OCI-LY1 (cell line): ENCODE measurements around the gene PYCARD.

ENCODE experiments used
- H2AFZ ChIP-seq: fragments of 200-600 bp; sonication (generic), shearing (Covaris generic); 2 replicates; pipeline ENCODE4 v1.6.0; 2014; ENCODE audit warnings: antibody characterized with exemption, mild to moderate bottlenecking, low read length
- H3F3A ChIP-seq: fragments of 200-600 bp; sonication (generic), shearing (Covaris generic); 2 replicates; pipeline ENCODE4 v1.6.0; 2014; ENCODE audit warnings: mild to moderate bottlenecking, antibody characterized with exemption, low read length, moderate library complexity; ENCODE audit not compliant: insufficient read depth
- H3K27ac ChIP-seq: fragments of 200-600 bp; sonication (generic); 2 replicates; pipeline ENCODE4 v1.5.1; 2014; ENCODE audit warnings: low read length, mixed run types, mild to moderate bottlenecking, low read depth; ENCODE audit not compliant: poor library complexity, severe bottlenecking
- H3K27me3 ChIP-seq: fragments of 200-600 bp; sonication (generic); 2 replicates; pipeline ENCODE4 v1.6.0; 2014; ENCODE audit warnings: antibody characterized with exemption, mild to moderate bottlenecking, low read length, moderate library complexity; ENCODE audit not compliant: insufficient read depth
- H3K36me3 ChIP-seq: fragments of 200-600 bp; sonication (generic); 2 replicates; pipeline ENCODE4 v1.6.1; 2014; ENCODE audit warnings: mild to moderate bottlenecking, antibody characterized with exemption, low read length, moderate library complexity, mixed read lengths; ENCODE audit not compliant: insufficient read depth
- H3K4me1 ChIP-seq: fragments of 200-600 bp; sonication (generic); 2 replicates; pipeline ENCODE4 v1.5.1; 2014; ENCODE audit warnings: mild to moderate bottlenecking, low read length, moderate library complexity; ENCODE audit not compliant: insufficient read depth, severe bottlenecking
- H3K4me2 ChIP-seq: fragments of 200-600 bp; sonication (generic), shearing (Covaris generic); 2 replicates; pipeline ENCODE4 v1.6.1; 2014; ENCODE audit warnings: low read length
- H3K4me3 ChIP-seq: fragments of 200-600 bp; sonication (generic); 2 replicates; pipeline ENCODE4 v1.5.1; 2014; ENCODE audit warnings: low read length, low read depth, mild to moderate bottlenecking, mixed read lengths; ENCODE audit not compliant: poor library complexity, severe bottlenecking
- H3K79me2 ChIP-seq: fragments of 200-600 bp; shearing (Covaris generic); 2 replicates; pipeline ENCODE4 v1.6.1; 2016; ENCODE audit warnings: mixed run types, low read length, mixed read lengths; ENCODE audit not compliant: insufficient read depth
- H3K9ac ChIP-seq: fragments of 200-600 bp; sonication (generic), shearing (Covaris generic); 2 replicates; pipeline ENCODE4 v1.6.1; 2014; ENCODE audit warnings: mild to moderate bottlenecking, low read length, mixed read lengths
- H3K9me2 ChIP-seq: fragments of 200-600 bp; sonication (generic), shearing (Covaris generic); 2 replicates; pipeline ENCODE4 v1.6.1; 2014; ENCODE audit warnings: low read depth, mild to moderate bottlenecking, low read length, mixed read lengths
- H3K9me3 ChIP-seq: fragments of 200-600 bp; shearing (Covaris generic); 2 replicates; pipeline ENCODE4 v1.6.1; 2014; ENCODE audit warnings: low read length, mixed read lengths
- H4K20me1 ChIP-seq: fragments of 200-600 bp; sonication (generic), shearing (Covaris generic); 2 replicates; pipeline ENCODE4 v1.6.0; 2016; ENCODE audit warnings: mild to moderate bottlenecking, low read length; ENCODE audit not compliant: insufficient read depth
- EZH2 ChIP-seq: fragments of 200-600 bp; sonication (generic), shearing (Covaris generic); IDR thresholded peaks from 2 replicates; pipeline ENCODE4 v1.8.0; 2017; ENCODE audit warnings: borderline replicate concordance, mixed run types, mild to moderate bottlenecking, antibody characterized with exemption, low read length, moderate library complexity, mixed read lengths
- TF ChIP-seq, protein P1 (sequence below): fragments of 200-600 bp; sonication (generic), shearing (Covaris generic); IDR thresholded peaks from 2 replicates; pipeline ENCODE4 v1.5.1; 2017; ENCODE audit warnings: mild to moderate bottlenecking, antibody characterized with exemption, low read length, moderate library complexity, mixed read lengths

The PYCARD gene

GRCh38 chr16:31194898-31195297, 7.7 kb downstream of the PYCARD start:
- Histone ChIP-seq H3K36me3 (peaks cover 80% of the 10 kb centered on the region), H3K9ac (no peak overlapping the region), H3K27me3 (no peaks in the 10 kb centered on the region), H3F3A (peaks cover 15% of the 10 kb centered on the region), H3K9me2 (no peaks in the 10 kb centered on the region), H3K79me2 (no peaks in the 10 kb centered on the region), H3K27ac (no peak overlapping the region), H3K4me2 (0 out of 2 replicates have a peak overlapping the region, but pooled peaks have one; percentile 24), H3K9me3 (no peaks in the 10 kb centered on the region), H3K4me3 (no peak overlapping the region), H2AFZ (no peak overlapping the region), H4K20me1 (no peaks in the 10 kb centered on the region; the same call in 1 of the 2 replicates), H3K4me1 (no peaks in the 10 kb centered on the region)
- no peak for TF ChIP-seq EZH2
- TF ChIP-seq, protein P1, sequence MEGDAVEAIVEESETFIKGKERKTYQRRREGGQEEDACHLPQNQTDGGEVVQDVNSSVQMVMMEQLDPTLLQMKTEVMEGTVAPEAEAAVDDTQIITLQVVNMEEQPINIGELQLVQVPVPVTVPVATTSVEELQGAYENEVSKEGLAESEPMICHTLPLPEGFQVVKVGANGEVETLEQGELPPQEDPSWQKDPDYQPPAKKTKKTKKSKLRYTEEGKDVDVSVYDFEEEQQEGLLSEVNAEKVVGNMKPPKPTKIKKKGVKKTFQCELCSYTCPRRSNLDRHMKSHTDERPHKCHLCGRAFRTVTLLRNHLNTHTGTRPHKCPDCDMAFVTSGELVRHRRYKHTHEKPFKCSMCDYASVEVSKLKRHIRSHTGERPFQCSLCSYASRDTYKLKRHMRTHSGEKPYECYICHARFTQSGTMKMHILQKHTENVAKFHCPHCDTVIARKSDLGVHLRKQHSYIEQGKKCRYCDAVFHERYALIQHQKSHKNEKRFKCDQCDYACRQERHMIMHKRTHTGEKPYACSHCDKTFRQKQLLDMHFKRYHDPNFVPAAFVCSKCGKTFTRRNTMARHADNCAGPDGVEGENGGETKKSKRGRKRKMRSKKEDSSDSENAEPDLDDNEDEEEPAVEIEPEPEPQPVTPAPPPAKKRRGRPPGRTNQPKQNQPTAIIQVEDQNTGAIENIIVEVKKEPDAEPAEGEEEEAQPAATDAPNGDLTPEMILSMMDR: no peak

DNA sequence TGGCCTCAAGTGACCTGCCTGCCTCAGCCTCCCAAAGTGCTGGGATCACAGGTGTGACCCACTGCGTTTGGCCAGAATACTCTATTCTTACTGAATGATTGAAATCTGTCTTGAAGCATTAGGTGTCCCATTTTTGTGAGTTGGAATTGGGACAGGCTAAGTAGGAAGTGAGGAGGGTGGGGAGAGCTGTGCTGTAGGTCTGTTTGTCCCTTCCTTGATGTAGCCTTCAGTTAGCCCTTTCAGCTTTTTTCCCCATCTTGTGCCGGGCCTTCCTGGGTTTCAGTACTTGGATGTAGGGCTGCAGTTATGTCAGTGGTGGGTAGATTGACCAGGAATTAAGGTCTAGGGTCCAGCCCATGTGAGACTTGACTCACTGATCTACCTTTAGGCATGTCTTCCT, 8.7 kb downstream of the PYCARD start:
- H3K27ac ChIP-seq: no peak overlapping the region
- no peak overlapping the region for H3K4me2 ChIP-seq
- H4K20me1 ChIP-seq: peaks cover 2% of the 10 kb centered on the region; the same call in 1 of the 2 replicates
- TF ChIP-seq, protein P1: no peak
- peaks cover 12% of the 10 kb centered on the region for H3F3A ChIP-seq
- H3K9me3 ChIP-seq: no peaks in the 10 kb centered on the region
- no peaks in the 10 kb centered on the region for H3K79me2 ChIP-seq
- H3K36me3 ChIP-seq: peaks cover 85% of the 10 kb centered on the region
- no peak overlapping the region for H2AFZ ChIP-seq
- H3K4me1 ChIP-seq: no peaks in the 10 kb centered on the region
- H3K4me3 ChIP-seq: no peak overlapping the region
- no peaks in the 10 kb centered on the region for H3K9me2 ChIP-seq
- no peak overlapping the region for H3K9ac ChIP-seq
- no peaks in the 10 kb centered on the region for H3K27me3 ChIP-seq

GRCh38 chr16:31192856-31193642, 9.5 kb downstream of the PYCARD start:
- H3K36me3 ChIP-seq: peaks cover 90% of the 10 kb centered on the region
- no peaks in the 10 kb centered on the region for H3K9me3 ChIP-seq
- no peak for TF ChIP-seq EZH2
- TF ChIP-seq, protein P1: no peak
- no peaks in the 10 kb centered on the region for H3K4me1 ChIP-seq
- no peak overlapping the region for H3K27ac ChIP-seq
- no peak overlapping the region for H3K4me3 ChIP-seq
- no peak overlapping the region for H2AFZ ChIP-seq
- H3F3A ChIP-seq: peaks cover 12% of the 10 kb centered on the region
- H3K4me2 ChIP-seq: no peak overlapping the region
- peaks cover 2% of the 10 kb centered on the region; the same call in 1 of the 2 replicates for H4K20me1 ChIP-seq
- H3K27me3 ChIP-seq: no peaks in the 10 kb centered on the region
- H3K9ac ChIP-seq: no peak overlapping the region
- H3K9me2 ChIP-seq: no peaks in the 10 kb centered on the region
- no peaks in the 10 kb centered on the region for H3K79me2 ChIP-seq
